Prostate gland (tissue), 2 donors: ENCODE measurements around the gene ITGA1.

Source experiments
- POLR2A ChIP-seq: fragments of 450-650 bp; IDR thresholded peaks from one replicate; pipeline ENCODE4 v1.6.1; 2016; ENCODE audit warnings: antibody characterized with exemption, mild to moderate bottlenecking
- TF ChIP-seq, protein P1 (sequence below), 4 experiments: fragments of 200-600 bp in 2 of 4; fragments of 450-650 bp in 2 of 4; sonication (generic) in 2 of 4; IDR thresholded peaks; 1 replicate in 3 of 4; 2 replicates in 1 of 4; pipeline ENCODE4 v1.5.1; 2016 to 2019; ENCODE audit warnings: antibody characterized with exemption in 4 of 4, mild to moderate bottlenecking in 2 of 4, moderate library complexity in 2 of 4

DNA sequence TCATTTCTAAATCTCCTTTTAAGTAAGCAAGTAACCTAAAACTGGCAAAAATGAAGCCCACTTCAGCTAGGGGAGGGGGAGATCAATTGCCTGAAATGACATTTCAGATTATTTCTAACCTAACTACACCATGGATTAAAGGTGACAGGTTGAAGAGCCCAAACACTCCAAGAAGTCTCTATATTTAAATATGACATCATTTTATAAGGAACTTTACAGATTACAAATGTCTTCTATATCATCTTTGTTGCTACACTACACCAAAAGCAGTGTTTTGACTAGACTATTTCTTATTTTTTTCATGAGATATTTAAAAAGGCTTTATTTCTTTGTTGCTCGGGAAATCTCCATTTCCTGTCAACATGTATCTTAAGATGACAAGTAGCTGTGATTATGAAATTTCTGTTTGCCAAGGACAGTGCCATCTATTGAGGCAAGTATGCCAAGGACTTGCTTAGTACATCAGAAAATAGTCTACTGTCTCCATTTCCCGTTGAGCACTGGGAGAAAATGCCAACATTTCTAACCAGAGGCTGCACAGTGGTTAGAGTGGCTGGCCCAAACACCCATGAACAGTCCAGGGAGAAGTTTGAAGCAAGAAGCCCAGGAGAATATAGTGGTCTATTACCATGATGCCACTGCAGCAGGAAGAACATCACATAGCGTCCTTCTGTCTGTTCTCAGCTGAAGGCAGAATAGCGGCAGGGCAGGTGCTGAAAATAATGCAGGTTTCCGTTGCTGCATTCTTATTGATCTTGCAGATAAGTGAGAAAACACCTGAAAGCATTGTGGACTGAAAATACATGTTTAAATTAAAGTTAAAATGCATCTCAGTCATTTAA lies 108.1 kb downstream of the ITGA1 start:
- no peak for TF ChIP-seq POLR2A
- TF ChIP-seq, protein P1, sequence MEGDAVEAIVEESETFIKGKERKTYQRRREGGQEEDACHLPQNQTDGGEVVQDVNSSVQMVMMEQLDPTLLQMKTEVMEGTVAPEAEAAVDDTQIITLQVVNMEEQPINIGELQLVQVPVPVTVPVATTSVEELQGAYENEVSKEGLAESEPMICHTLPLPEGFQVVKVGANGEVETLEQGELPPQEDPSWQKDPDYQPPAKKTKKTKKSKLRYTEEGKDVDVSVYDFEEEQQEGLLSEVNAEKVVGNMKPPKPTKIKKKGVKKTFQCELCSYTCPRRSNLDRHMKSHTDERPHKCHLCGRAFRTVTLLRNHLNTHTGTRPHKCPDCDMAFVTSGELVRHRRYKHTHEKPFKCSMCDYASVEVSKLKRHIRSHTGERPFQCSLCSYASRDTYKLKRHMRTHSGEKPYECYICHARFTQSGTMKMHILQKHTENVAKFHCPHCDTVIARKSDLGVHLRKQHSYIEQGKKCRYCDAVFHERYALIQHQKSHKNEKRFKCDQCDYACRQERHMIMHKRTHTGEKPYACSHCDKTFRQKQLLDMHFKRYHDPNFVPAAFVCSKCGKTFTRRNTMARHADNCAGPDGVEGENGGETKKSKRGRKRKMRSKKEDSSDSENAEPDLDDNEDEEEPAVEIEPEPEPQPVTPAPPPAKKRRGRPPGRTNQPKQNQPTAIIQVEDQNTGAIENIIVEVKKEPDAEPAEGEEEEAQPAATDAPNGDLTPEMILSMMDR (IDR thresholded peaks at IDR 0.05), result no peak
